ENCODE results near the gene DCLK1.

The DCLK1 gene

GRCh38 chr13:35855531-35856019 is 275.6 kb downstream of the DCLK1 start:
- in situ Hi-C loops (cut with HindIII; ENCODE audit: low sequenced_read_pairs), result no loop called here
- TF ChIP-seq CTCF (IDR thresholded peaks at IDR 0.05; ENCODE audit: low read depth, low read length, missing control alignments), result no peak
- DNase-seq (ENCODE audit: low read depth), result no peak
- no peak overlapping the region for H3K4me3 ChIP-seq (ENCODE audit: low read depth, low read length)

GRCh38 chr13:35854286-35854685 is 276.9 kb downstream of the DCLK1 start:
- in situ Hi-C loops (cut with HindIII; ENCODE audit: low sequenced_read_pairs), result no loop called here
- DNase-seq (ENCODE audit: low read depth), result no peak
- TF ChIP-seq CTCF (IDR thresholded peaks at IDR 0.05; ENCODE audit: low read depth, low read length, missing control alignments), result no peak
- no peak overlapping the region for H3K4me3 ChIP-seq (ENCODE audit: low read depth, low read length)

- H3K4me3 ChIP-seq (ENCODE audit: low read depth, low read length), result no peak overlapping the region
- DNase-seq (ENCODE audit: low read depth), result no peak
- in situ Hi-C loops (cut with HindIII; ENCODE audit: low sequenced_read_pairs), result no loop called here
- TF ChIP-seq CTCF (IDR thresholded peaks at IDR 0.05; ENCODE audit: low read depth, low read length, missing control alignments), result no peak
Observed at GRCh38 chr13:35851881-35852280, 279.3 kb downstream of the DCLK1 start.

GRCh38 chr13:35851356-35851755 is 279.8 kb downstream of the DCLK1 start:
- no peak for TF ChIP-seq CTCF (IDR thresholded peaks at IDR 0.05; ENCODE audit: low read depth, low read length, missing control alignments)
- no peak overlapping the region for H3K4me3 ChIP-seq (ENCODE audit: low read depth, low read length)
- no peak for DNase-seq (ENCODE audit: low read depth)
- in situ Hi-C loops (cut with HindIII; ENCODE audit: low sequenced_read_pairs), result no loop called here

GRCh38 chr13:35850569-35850968 is 280.6 kb downstream of the DCLK1 start:
- TF ChIP-seq CTCF (IDR thresholded peaks at IDR 0.05; ENCODE audit: low read depth, low read length, missing control alignments), result no peak
- H3K4me3 ChIP-seq (ENCODE audit: low read depth, low read length), result no peak overlapping the region
- DNase-seq (ENCODE audit: low read depth), result no peak
- in situ Hi-C loops (cut with HindIII; ENCODE audit: low sequenced_read_pairs), result no loop called here

GRCh38 chr13:35849256-35849644 is 281.9 kb downstream of the DCLK1 start:
- in situ Hi-C loops (cut with HindIII; ENCODE audit: low sequenced_read_pairs), result no loop called here
- no peak overlapping the region for H3K4me3 ChIP-seq (ENCODE audit: low read depth, low read length)
- DNase-seq (ENCODE audit: low read depth), result no peak
- no peak for TF ChIP-seq CTCF (IDR thresholded peaks at IDR 0.05; ENCODE audit: low read depth, low read length, missing control alignments)
